HG02852 (cell line): ENCODE measurements around the gene ARSB.

Experiments
- ATAC-seq: cut with Tn5 transposase; IDR thresholded peaks from one replicate; pipeline ENCODE4 v1.9.1; 2021; ENCODE audit warnings: mild to moderate bottlenecking, moderate library complexity; ENCODE audit not compliant: unreplicated experiment

ARSB gene

GRCh38 chr5:78985116-78985724 lies at the start of gene ARSB:
Gene ARSB, minus strand, starts transcription at chr5:78985310. Its CDS starts 62 bp downstream, at chr5:78985248.
- ATAC-seq: peak; percentile 51

GRCh38 chr5:79032782-79033181 lies 47.7 kb upstream of the ARSB start:
- ATAC-seq: no peak

GRCh38 chr5:79032031-79032695 lies 47.1 kb upstream of the ARSB start:
- ATAC-seq: no peak

GRCh38 chr5:79031485-79031867 lies 46.4 kb upstream of the ARSB start:
- no peak for ATAC-seq

- ATAC-seq: no peak
Measured at GRCh38 chr5:79030663-79031484, 45.8 kb upstream of the ARSB start.

GRCh38 chr5:79025054-79025472 lies 40.0 kb upstream of the ARSB start:
- ATAC-seq: no peak

GRCh38 chr5:79023947-79024346 lies 38.8 kb upstream of the ARSB start:
- ATAC-seq: no peak

- no peak for ATAC-seq
Measured at GRCh38 chr5:79023348-79023747, 38.2 kb upstream of the ARSB start.

GRCh38 chr5:79022771-79023170 lies 37.7 kb upstream of the ARSB start:
- ATAC-seq: no peak

GRCh38 chr5:79021753-79022152 lies 36.6 kb upstream of the ARSB start:
- no peak for ATAC-seq

- no peak for ATAC-seq
Measured at GRCh38 chr5:79020861-79021561, 35.9 kb upstream of the ARSB start.

- ATAC-seq: no peak
Measured at GRCh38 chr5:79014631-79015030, 29.5 kb upstream of the ARSB start.

GRCh38 chr5:79011869-79012268 lies 26.8 kb upstream of the ARSB start:
- ATAC-seq: no peak

- ATAC-seq: no peak
Measured at GRCh38 chr5:79011219-79011836, 26.2 kb upstream of the ARSB start.

- no peak for ATAC-seq
Measured at GRCh38 chr5:79008362-79008761, 23.3 kb upstream of the ARSB start.

- ATAC-seq: no peak
Measured at GRCh38 chr5:79007872-79008271, 22.8 kb upstream of the ARSB start.

- ATAC-seq: no peak
Measured at GRCh38 chr5:79005936-79006631, 21.0 kb upstream of the ARSB start.

- ATAC-seq: no peak
Measured at GRCh38 chr5:79005151-79005550, 20.0 kb upstream of the ARSB start.

GRCh38 chr5:79002374-79002773 lies 17.3 kb upstream of the ARSB start:
- ATAC-seq: no peak

- no peak for ATAC-seq
Measured at GRCh38 chr5:79001471-79001870, 16.4 kb upstream of the ARSB start.
